Peyer's patch (tissue), 4 donors: ENCODE measurements around the gene ZBED5. TPM values are rescaled to one million over a fixed set of nuclear protein-coding genes. Genes with fewer than 3 reads are reported as not detected.
A peak's percentile ranks its signal among the peaks of the same experiment; 100 is the strongest.

Experiments
- DNase-seq, 3 donors: peaks; one replicate each; pipeline ENCODE4 v3.0.0-alpha.2; 2017 to 2019
- H3K27ac ChIP-seq, 4 donors: fragments of 200-600 bp; sonication (generic); one replicate each; pipeline ENCODE4 v1.5.1; 2016 to 2019
- H3K27me3 ChIP-seq, 2 donors: fragments of 200-600 bp; sonication (generic); one replicate each; pipeline ENCODE4 v1.5.1; 2019
- H3K36me3 ChIP-seq, 3 donors: fragments of 200-600 bp; sonication (generic); one replicate each; pipeline ENCODE4 v1.5.1; 2016 to 2019
- H3K4me1 ChIP-seq, 4 donors: fragments of 200-600 bp; sonication (generic); one replicate each; pipeline ENCODE4 v1.5.1; 2016 to 2019
- H3K4me3 ChIP-seq, 4 donors: fragments of 200-600 bp; sonication (generic); 1 replicate in 3 of 4; 2 replicates in 1 of 4; pipeline ENCODE4 v1.5.1; 2016 to 2019; ENCODE audit warnings: mild to moderate bottlenecking in 1 of 4
- H3K9me3 ChIP-seq, 4 donors: fragments of 200-600 bp; sonication (generic); one replicate each; pipeline ENCODE4 v1.5.1; 2016 to 2019; ENCODE audit warnings: mild to moderate bottlenecking in 1 of 4
- POLR2A ChIP-seq, 2 donors: fragments of 450-650 bp; IDR thresholded peaks; one replicate each; pipeline ENCODE4 v1.5.1; 2017; ENCODE audit warnings: antibody characterized with exemption in 2 of 2, mild to moderate bottlenecking in 2 of 2, moderate library complexity in 2 of 2
- total RNA-seq, 4 donors: library from RNA; depleted of rRNA; stranded (reverse); fragments of >200 nt; gene quantifications; one replicate each; pipeline ENCODE4 v1.1.0, GENCODE V29; 2016
- TF ChIP-seq, protein P1 (sequence below), 6 experiments: fragments of 450-650 bp in 4 of 6; fragments of 200-600 bp in 2 of 6; sonication (generic) in 1 of 6; IDR thresholded peaks; one replicate each; pipeline ENCODE4 v1.5.1; 2017 to 2019; ENCODE audit warnings: antibody characterized with exemption in 6 of 6, mild to moderate bottlenecking in 3 of 6, moderate library complexity in 1 of 6

The ZBED5 gene
- total RNA-seq, 4 donors from 2014 or later, result 23.8 to 47.0 (median 31.9) TPM

DNA sequence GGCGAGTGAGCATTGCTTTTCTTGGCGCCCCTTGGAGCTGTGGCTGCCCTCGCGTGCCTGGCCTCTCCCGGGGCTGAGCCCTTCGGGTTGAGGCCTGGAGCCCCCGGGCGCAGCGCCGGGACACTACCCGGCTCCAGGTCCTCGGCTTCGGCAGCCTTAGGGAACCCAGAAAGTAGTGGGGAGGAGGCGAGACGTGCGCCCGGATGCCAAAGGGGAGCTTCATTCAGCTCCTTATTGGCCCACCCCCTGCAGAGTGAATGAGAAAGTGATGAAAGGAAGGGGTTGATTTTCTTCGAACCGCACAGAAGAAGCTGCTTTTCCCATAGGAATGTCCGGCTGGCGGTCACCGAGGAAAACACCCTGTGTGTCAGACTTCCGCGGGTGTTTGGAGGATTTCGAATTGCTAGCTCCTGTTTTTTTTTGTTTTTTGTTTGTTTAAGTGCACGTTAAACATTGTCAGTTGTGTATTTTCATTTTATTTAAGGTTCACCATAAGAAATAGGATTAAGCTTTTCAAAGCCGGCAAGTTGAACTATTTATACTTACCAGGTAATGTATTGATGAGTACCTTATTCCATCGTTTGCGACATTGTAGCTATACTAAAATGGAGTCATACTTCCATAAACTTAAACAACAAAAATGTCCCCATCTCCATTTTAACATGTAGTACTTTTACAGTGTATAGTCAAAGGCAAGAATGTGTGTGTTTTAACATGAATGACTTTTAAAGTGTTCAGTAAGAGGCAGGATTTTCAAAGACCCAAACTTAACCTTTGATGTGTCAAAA, 48.3 kb downstream of the ZBED5 start:
- peak overlapping the region; percentile 92 to 97 (median 94) for H3K4me3 ChIP-seq
- H3K36me3 ChIP-seq, result peaks cover 0 to 24% (median 0%) of the 10 kb centered on the region in 3 donors
- DNase-seq, result peak in 2 of 3 donors; percentile 50 to 68
- H3K9me3 ChIP-seq, result no peaks in the 10 kb centered on the region
- H3K27ac ChIP-seq, result peak overlapping the region; percentile 94 to 98 (median 96)
- peaks cover 0 to 24% (median 6%) of the 10 kb centered on the region in 4 donors for H3K4me1 ChIP-seq
- H3K27me3 ChIP-seq, result no peaks in the 10 kb centered on the region
- TF ChIP-seq, protein P1, sequence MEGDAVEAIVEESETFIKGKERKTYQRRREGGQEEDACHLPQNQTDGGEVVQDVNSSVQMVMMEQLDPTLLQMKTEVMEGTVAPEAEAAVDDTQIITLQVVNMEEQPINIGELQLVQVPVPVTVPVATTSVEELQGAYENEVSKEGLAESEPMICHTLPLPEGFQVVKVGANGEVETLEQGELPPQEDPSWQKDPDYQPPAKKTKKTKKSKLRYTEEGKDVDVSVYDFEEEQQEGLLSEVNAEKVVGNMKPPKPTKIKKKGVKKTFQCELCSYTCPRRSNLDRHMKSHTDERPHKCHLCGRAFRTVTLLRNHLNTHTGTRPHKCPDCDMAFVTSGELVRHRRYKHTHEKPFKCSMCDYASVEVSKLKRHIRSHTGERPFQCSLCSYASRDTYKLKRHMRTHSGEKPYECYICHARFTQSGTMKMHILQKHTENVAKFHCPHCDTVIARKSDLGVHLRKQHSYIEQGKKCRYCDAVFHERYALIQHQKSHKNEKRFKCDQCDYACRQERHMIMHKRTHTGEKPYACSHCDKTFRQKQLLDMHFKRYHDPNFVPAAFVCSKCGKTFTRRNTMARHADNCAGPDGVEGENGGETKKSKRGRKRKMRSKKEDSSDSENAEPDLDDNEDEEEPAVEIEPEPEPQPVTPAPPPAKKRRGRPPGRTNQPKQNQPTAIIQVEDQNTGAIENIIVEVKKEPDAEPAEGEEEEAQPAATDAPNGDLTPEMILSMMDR (IDR thresholded peaks at IDR 0.05), result peak in 1 of 6 experiments; percentile 7
- TF ChIP-seq POLR2A (IDR thresholded peaks at IDR 0.05), result no peak

DNA sequence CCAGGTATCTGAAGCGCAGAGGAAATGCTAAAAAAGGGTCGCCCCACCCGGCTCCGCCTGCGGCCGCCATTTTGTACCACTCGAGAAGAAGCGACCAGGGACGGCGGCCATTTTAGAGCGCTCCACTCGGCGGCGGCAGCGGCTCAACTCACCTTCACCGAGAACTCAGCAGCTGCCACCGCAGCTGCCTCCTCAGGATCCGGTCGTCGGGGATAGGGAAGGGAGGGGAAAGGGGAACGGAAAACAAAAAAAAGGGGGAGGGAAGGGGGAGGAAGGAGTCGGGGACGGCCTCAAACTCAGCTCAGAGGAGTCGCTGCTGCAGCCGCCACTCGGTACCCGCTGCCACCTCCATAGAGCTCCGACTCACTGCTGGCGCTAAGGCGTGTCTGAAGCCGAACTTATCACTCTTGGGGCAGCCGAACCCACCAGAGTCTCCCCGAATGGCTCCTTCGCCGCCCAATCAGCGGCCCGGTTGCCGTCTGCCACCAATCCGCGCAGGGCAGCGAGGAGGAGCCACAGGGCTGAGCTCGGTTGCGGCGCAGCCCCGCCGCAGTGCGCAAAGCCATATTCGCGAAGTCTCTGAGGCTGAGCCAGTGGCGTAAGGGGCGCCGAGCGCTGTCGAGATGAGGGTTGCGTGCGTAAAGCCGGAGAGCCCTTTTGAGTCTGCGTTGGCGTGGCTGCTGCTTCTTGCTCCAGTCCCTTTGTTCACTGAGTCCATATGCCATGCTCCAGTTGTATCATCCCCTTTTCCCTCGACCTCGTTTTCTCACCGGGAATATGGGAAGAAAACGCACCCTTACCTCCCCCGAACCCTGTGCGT, 49.1 kb downstream of the ZBED5 start, which contains the start of gene EIF4G2:
Gene EIF4G2 (minus strand): TSS at position 374 of the 820 bp plus-strand sequence.
- TF ChIP-seq POLR2A (IDR thresholded peaks at IDR 0.05), result peak; percentile 99
- TF ChIP-seq, protein P1 (IDR thresholded peaks at IDR 0.05), result no peak
- Histone ChIP-seq H3K9me3 (no peaks in the 10 kb centered on the region), H3K4me1 (peaks cover 0 to 24% (median 6%) of the 10 kb centered on the region in 4 donors), H3K27ac (peak within 1 kb of the TSS; percentile 94 to 98 (median 96)), H3K4me3 (peak within 1 kb of the TSS; percentile 92 to 97 (median 94)), H3K27me3 (no peaks in the 10 kb centered on the region), H3K36me3 (peaks cover 0 to 32% (median 2%) of the 10 kb centered on the region in 3 donors)
- DNase-seq, result peak; percentile 98 to 99 (median 99)

DNA sequence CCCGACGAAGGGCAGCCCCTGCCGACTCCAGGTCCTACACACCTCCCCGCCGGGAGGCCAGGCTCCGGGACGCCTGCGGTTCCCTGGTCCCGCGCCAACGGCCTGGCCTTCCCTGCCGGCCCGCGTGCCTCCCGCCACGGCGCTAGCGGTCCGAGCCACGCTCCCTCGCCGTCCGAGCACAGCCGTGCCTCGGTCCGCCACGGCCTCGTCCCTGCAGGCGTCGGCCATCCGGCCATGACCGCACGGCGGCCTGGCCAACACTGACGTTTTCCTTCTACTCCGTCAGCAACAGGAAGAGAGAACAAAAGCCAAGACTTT, 49.7 kb downstream of the ZBED5 start:
- peaks cover 4 to 38% (median 6%) of the 10 kb centered on the region in 3 donors for H3K36me3 ChIP-seq
- no peak for DNase-seq
- no peaks in the 10 kb centered on the region for H3K27me3 ChIP-seq
- H3K27ac ChIP-seq, result peak overlapping the region; percentile 94 to 98 (median 96)
- peak overlapping the region; percentile 92 to 97 (median 94) for H3K4me3 ChIP-seq
- no peaks in the 10 kb centered on the region for H3K9me3 ChIP-seq
- no peak for TF ChIP-seq POLR2A (IDR thresholded peaks at IDR 0.05)
- TF ChIP-seq, protein P1 (IDR thresholded peaks at IDR 0.05), result peak in 1 of 6 experiments; percentile 12
- H3K4me1 ChIP-seq, result peaks cover 0 to 24% (median 6%) of the 10 kb centered on the region in 4 donors

DNA sequence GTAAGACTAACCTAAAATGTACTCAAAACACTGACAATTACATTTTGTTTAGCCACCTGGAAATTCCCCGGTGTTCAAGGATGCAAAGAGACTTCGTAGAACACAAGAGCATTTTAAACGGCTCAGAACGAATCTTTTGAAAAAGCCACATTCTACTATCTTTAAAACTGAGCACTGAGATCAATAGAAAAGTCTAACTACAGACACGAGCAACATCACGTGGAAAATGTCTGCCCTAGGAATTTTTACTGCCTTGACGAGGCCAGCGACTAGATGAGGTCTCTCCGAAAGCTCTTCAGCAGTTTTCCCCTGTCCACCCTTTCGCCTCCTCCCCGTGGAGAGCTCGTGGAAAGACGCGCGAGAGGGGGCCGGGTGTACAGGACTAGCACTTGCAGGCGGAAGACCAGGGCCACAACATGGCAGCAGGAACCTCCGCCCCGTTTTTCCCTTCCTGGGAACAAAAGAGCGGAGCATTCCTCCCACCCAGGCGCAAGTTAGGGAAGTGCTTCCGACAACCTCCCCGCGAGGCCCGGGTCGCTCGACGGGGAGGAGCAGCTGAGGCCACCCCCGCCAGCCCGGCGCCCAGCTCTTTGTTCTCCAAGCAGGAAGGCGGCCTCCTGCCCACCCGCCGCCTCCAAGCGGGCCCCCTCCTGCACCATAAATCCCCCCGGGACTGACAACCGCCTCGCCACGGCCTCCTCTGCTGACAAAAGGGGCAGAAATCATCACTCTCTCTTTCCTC, 50.2 kb downstream of the ZBED5 start:
- H3K4me3 ChIP-seq, result peak overlapping the region; percentile 92 to 97 (median 94)

More for the DNA sequence above, 50.2 kb downstream of the ZBED5 start:
- TF ChIP-seq POLR2A (IDR thresholded peaks at IDR 0.05), result peak in 1 of 2 donors; percentile 9
- TF ChIP-seq, protein P1 (IDR thresholded peaks at IDR 0.05), result no peak
- Histone ChIP-seq H3K9me3 (no peaks in the 10 kb centered on the region), H3K27ac (peak overlapping the region; percentile 94 to 98 (median 96)), H3K27me3 (no peaks in the 10 kb centered on the region), H3K4me1 (peaks cover 0 to 24% (median 6%) of the 10 kb centered on the region in 4 donors), H3K36me3 (peaks cover 4 to 43% (median 6%) of the 10 kb centered on the region in 3 donors)
- peak; percentile 51 to 78 (median 75) for DNase-seq
